ENCODE data around the gene KRT85.

Gene KRT85

GRCh38 chr12:52407918-52408317, 40.6 kb upstream of the KRT85 start:
- no peaks in the 10 kb centered on the region for H3K36me3 ChIP-seq (ENCODE audit: insufficient read depth, low read length)
- no peak overlapping the region for H3K27ac ChIP-seq
- no peaks in the 10 kb centered on the region for H3K9me3 ChIP-seq (ENCODE audit: low read depth, low read length)
- no peak for DNase-seq (ENCODE audit: low read depth, low spot score)
- H3K4me3 ChIP-seq = no peak overlapping the region
- no peak overlapping the region for H3K9ac ChIP-seq (ENCODE audit: insufficient read length)
- TF ChIP-seq POLR2AphosphoS5 (IDR thresholded peaks at IDR 0.05; ENCODE audit: borderline replicate concordance, low read depth, low read length) = no peak
- no peak for TF ChIP-seq FOXP2 (optimal IDR thresholded peaks at IDR 0.05; ENCODE audit: control extremely low read depth, extremely low read length, insufficient read depth)
- no peak for TF ChIP-seq EZH2 (IDR thresholded peaks at IDR 0.05)

GRCh38 chr12:52405922-52406385, 38.7 kb upstream of the KRT85 start, which contains the start of gene KRT82:
TSS of gene KRT82 (minus strand) at chr12:52406335. CDS start at chr12:52406277, 58 bp downstream.
- Histone ChIP-seq H3K27ac (no peak within 1 kb of the TSS), H3K9me3 (ENCODE audit: low read depth, low read length) (no peaks in the 10 kb centered on the region), H3K36me3 (ENCODE audit: insufficient read depth, low read length) (no peaks in the 10 kb centered on the region), H3K4me3 (no peak within 1 kb of the TSS), H3K9ac (ENCODE audit: insufficient read length) (no peak within 1 kb of the TSS)
- DNase-seq (ENCODE audit: low read depth, low spot score) = no peak
- TF ChIP-seq FOXP2 (optimal IDR thresholded peaks at IDR 0.05; ENCODE audit: control extremely low read depth, extremely low read length, insufficient read depth) = no peak
- no peak for TF ChIP-seq EZH2 (IDR thresholded peaks at IDR 0.05)
- no peak for TF ChIP-seq POLR2AphosphoS5 (IDR thresholded peaks at IDR 0.05; ENCODE audit: borderline replicate concordance, low read depth, low read length)

GRCh38 chr12:52404951-52405350, 37.7 kb upstream of the KRT85 start:
- TF ChIP-seq FOXP2 (optimal IDR thresholded peaks at IDR 0.05; ENCODE audit: control extremely low read depth, extremely low read length, insufficient read depth) = no peak
- TF ChIP-seq POLR2AphosphoS5 (IDR thresholded peaks at IDR 0.05; ENCODE audit: borderline replicate concordance, low read depth, low read length) = no peak
- TF ChIP-seq EZH2 (IDR thresholded peaks at IDR 0.05) = no peak
- no peaks in the 10 kb centered on the region for H3K36me3 ChIP-seq (ENCODE audit: insufficient read depth, low read length)
- H3K27ac ChIP-seq = no peak overlapping the region
- DNase-seq (ENCODE audit: low read depth, low spot score) = no peak
- H3K9me3 ChIP-seq (ENCODE audit: low read depth, low read length) = no peaks in the 10 kb centered on the region
- H3K4me3 ChIP-seq = no peak overlapping the region
- H3K9ac ChIP-seq (ENCODE audit: insufficient read length) = no peak overlapping the region

- DNase-seq (ENCODE audit: low read depth, low spot score) = no peak
- Histone ChIP-seq H3K9me3 (ENCODE audit: low read depth, low read length) (no peaks in the 10 kb centered on the region), H3K27ac (no peak overlapping the region), H3K36me3 (ENCODE audit: insufficient read depth, low read length) (no peaks in the 10 kb centered on the region), H3K4me3 (no peak overlapping the region), H3K9ac (ENCODE audit: insufficient read length) (no peak overlapping the region)
- TF ChIP-seq POLR2AphosphoS5 (IDR thresholded peaks at IDR 0.05; ENCODE audit: borderline replicate concordance, low read depth, low read length) (no peak), EZH2 (IDR thresholded peaks at IDR 0.05) (no peak), FOXP2 (optimal IDR thresholded peaks at IDR 0.05; ENCODE audit: control extremely low read depth, extremely low read length, insufficient read depth) (no peak)
Measured at GRCh38 chr12:52403561-52403960, 36.3 kb upstream of the KRT85 start.

- no peaks in the 10 kb centered on the region for H3K9me3 ChIP-seq (ENCODE audit: low read depth, low read length)
- no peak overlapping the region for H3K9ac ChIP-seq (ENCODE audit: insufficient read length)
- DNase-seq (ENCODE audit: low read depth, low spot score) = no peak
- H3K4me3 ChIP-seq = no peak overlapping the region
- H3K36me3 ChIP-seq (ENCODE audit: insufficient read depth, low read length) = no peaks in the 10 kb centered on the region
- no peak for TF ChIP-seq FOXP2 (optimal IDR thresholded peaks at IDR 0.05; ENCODE audit: control extremely low read depth, extremely low read length, insufficient read depth)
- TF ChIP-seq POLR2AphosphoS5 (IDR thresholded peaks at IDR 0.05; ENCODE audit: borderline replicate concordance, low read depth, low read length) = no peak
- TF ChIP-seq EZH2 (IDR thresholded peaks at IDR 0.05) = no peak
- H3K27ac ChIP-seq = no peak overlapping the region
Measured at GRCh38 chr12:52402873-52403540, 35.7 kb upstream of the KRT85 start.

GRCh38 chr12:52402377-52402776, 35.1 kb upstream of the KRT85 start:
- Histone ChIP-seq H3K9me3 (ENCODE audit: low read depth, low read length) (no peaks in the 10 kb centered on the region), H3K27ac (no peak overlapping the region), H3K9ac (ENCODE audit: insufficient read length) (no peak overlapping the region), H3K36me3 (ENCODE audit: insufficient read depth, low read length) (no peaks in the 10 kb centered on the region), H3K4me3 (no peak overlapping the region)
- TF ChIP-seq FOXP2 (optimal IDR thresholded peaks at IDR 0.05; ENCODE audit: control extremely low read depth, extremely low read length, insufficient read depth) (no peak), POLR2AphosphoS5 (IDR thresholded peaks at IDR 0.05; ENCODE audit: borderline replicate concordance, low read depth, low read length) (no peak), EZH2 (IDR thresholded peaks at IDR 0.05) (no peak)
- no peak for DNase-seq (ENCODE audit: low read depth, low spot score)

- Histone ChIP-seq H3K27ac (no peak overlapping the region), H3K4me3 (no peak overlapping the region), H3K9me3 (ENCODE audit: low read depth, low read length) (no peaks in the 10 kb centered on the region), H3K9ac (ENCODE audit: insufficient read length) (no peak overlapping the region), H3K36me3 (ENCODE audit: insufficient read depth, low read length) (no peaks in the 10 kb centered on the region)
- DNase-seq (ENCODE audit: low read depth, low spot score) = no peak
- TF ChIP-seq EZH2 (IDR thresholded peaks at IDR 0.05) = no peak
Measured at GRCh38 chr12:52401926-52402325, 34.6 kb upstream of the KRT85 start.

- Histone ChIP-seq H3K36me3 (ENCODE audit: insufficient read depth, low read length) (no peaks in the 10 kb centered on the region), H3K4me3 (no peak overlapping the region), H3K27ac (no peak overlapping the region), H3K9ac (ENCODE audit: insufficient read length) (no peak overlapping the region), H3K9me3 (ENCODE audit: low read depth, low read length) (no peaks in the 10 kb centered on the region)
- TF ChIP-seq EZH2 (IDR thresholded peaks at IDR 0.05) (no peak), FOXP2 (optimal IDR thresholded peaks at IDR 0.05; ENCODE audit: control extremely low read depth, extremely low read length, insufficient read depth) (no peak), POLR2AphosphoS5 (IDR thresholded peaks at IDR 0.05; ENCODE audit: borderline replicate concordance, low read depth, low read length) (no peak)
- no peak for DNase-seq (ENCODE audit: low read depth, low spot score)
Measured at GRCh38 chr12:52401526-52401925, 34.2 kb upstream of the KRT85 start.

GRCh38 chr12:52400906-52401305, 33.6 kb upstream of the KRT85 start:
- Histone ChIP-seq H3K9me3 (ENCODE audit: low read depth, low read length) (no peaks in the 10 kb centered on the region), H3K4me3 (no peak overlapping the region), H3K9ac (ENCODE audit: insufficient read length) (no peak overlapping the region), H3K36me3 (ENCODE audit: insufficient read depth, low read length) (no peaks in the 10 kb centered on the region), H3K27ac (no peak overlapping the region)
- no peak for TF ChIP-seq FOXP2 (optimal IDR thresholded peaks at IDR 0.05; ENCODE audit: control extremely low read depth, extremely low read length, insufficient read depth)
- no peak for TF ChIP-seq EZH2 (IDR thresholded peaks at IDR 0.05)
- no peak for TF ChIP-seq POLR2AphosphoS5 (IDR thresholded peaks at IDR 0.05; ENCODE audit: borderline replicate concordance, low read depth, low read length)
- no peak for DNase-seq (ENCODE audit: low read depth, low spot score)

All from SK-N-MC (cell line).